TTC549 (cell line): ENCODE results near the gene GPATCH4.
A peak's percentile ranks its signal among the peaks of the same experiment; 100 is the strongest.
"Not testable (repeated sequence)": the region's sequence is repeated elsewhere in the genome, so short reads cannot be mapped to it uniquely, and the experiment has no call there.

Experiments used
- FAIRE-seq: peaks from 2 replicates; lab custom pipeline; 2012; peaks lifted over from hg19 to GRCh38; lab: Jason Lieb, UNC

Gene GPATCH4

GRCh38 chr1:156601122-156601830 lies at the start of gene GPATCH4:
Gene GPATCH4, minus strand, starts transcription at chr1:156601479.
- peak; percentile 90 for FAIRE-seq

- no peak for FAIRE-seq
These were observed 47.7 kb upstream of the GPATCH4 start for GRCh38 chr1:156648951-156649350.

DNA sequence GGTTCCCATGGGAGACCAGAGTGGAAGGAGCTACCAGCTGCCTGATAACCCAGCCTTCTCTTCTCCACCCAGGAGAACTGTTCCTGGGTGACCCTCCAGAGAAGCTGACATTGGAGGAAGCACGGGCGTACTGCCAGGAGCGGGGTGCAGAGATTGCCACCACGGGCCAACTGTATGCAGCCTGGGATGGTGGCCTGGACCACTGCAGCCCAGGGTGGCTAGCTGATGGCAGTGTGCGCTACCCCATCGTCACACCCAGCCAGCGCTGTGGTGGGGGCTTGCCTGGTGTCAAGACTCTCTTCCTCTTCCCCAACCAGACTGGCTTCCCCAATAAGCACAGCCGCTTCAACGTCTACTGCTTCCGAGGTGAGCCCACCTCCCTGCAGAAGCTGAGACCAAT lies 47.2 kb upstream of the GPATCH4 start:
- no peak for FAIRE-seq

DNA sequence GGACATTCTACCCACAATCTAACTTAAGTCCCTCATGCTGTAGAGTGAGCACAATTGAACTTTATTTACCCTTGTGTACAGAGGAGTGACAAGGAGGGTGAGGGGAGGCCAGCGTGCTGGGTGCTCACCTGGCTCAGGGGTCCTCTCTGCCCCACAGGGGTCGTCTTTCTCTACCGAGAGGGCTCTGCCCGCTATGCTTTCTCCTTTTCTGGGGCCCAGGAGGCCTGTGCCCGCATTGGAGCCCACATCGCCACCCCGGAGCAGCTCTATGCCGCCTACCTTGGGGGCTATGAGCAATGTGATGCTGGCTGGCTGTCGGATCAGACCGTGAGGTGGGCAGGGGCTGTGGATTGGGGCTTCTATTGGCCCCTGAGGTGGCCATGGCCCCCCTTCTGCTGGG lies 46.1 kb upstream of the GPATCH4 start:
- FAIRE-seq: no peak

GRCh38 chr1:156646738-156647211 lies 45.5 kb upstream of the GPATCH4 start:
- no peak for FAIRE-seq

DNA sequence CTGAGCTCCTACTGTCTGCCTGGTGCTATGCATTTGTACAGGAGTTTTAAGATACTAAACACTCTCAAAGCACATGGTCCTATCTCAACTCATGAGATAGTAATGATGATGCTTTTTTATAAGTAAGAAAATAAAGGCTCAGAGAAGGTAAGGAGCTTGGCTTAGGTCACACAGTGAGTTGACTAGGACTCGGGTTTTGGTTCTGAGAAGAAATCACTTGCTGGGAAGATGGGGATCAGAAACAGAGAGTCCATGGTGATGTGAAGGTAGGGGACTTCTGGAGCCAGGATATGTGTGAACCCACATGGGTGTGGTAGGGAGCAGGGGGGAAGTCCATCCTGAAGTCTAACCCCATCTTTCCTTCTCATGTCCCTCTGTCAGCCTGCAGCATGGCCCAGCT lies 44.4 kb upstream of the GPATCH4 start:
- no peak for FAIRE-seq

DNA sequence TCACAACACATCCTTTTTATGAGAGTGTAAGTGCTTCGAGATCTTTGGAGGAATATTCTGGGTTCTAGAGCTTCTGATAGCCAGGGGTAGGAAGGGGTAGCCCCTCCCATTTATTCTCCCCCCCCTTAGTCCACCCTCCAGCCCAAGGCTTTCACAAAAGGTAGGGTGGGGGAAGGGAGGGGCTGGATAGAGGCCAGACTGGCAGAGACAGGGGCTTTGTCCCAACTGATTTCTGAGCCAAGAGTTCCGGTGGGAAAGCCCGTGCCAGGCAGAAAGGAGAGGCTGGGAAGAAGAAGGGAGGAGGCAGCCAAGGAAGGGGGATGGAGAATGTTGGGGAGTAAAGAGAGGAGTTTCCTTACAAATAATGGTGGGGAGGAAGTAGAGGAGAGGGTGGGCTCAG lies 43.8 kb upstream of the GPATCH4 start:
- no peak for FAIRE-seq

GRCh38 chr1:156644640-156645039 lies 43.4 kb upstream of the GPATCH4 start:
- FAIRE-seq: no peak

GRCh38 chr1:156644146-156644545 lies 42.9 kb upstream of the GPATCH4 start:
- no peak for FAIRE-seq

DNA sequence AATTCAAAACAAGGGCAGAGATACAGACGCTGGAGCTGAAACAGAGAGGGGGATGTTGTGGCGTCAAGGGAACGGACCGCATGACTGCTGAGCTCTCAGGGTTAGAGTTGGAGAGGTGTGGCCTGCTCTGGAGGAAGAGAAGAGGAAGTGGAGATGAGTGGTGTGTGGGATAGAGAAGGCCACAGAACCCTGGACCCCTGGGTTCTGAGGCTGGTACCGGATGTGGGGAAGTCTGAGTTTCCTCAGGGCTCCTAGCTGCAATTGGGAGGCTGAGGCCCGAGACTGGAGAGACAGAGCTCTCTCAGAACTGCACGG lies 42.5 kb upstream of the GPATCH4 start:
- FAIRE-seq: no peak

DNA sequence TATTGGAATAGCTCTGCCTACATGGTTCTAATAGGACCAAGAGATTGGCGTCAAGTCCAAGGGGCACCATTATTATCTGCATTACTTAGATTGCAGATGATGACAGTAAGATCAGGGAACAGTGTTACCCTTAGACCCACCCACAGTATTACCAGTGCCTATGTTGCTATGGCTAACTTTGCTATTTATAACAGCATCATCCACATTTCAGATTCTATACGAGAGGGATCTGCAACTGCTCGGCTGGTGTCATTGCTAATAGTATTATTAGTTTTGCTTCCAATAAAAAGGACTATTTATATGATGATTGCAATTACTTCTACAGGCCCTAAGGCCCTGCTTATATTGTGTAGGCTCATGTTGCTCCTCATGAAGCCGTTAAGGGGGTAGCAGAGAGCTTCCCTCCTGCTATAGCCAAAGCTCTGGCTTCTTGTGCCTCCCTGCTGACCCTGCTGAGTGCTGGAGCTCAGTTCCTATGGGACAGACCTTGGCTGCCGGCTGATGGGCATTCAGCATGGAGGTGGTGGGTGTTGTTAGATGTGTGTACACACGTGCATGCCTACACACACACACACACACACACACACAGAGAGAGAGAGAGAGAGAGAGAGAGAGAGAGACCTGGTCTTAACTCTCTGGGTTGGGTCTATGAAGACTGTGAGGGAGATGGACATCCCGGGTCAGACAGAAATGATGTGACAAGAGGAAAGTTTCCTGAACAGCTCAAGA lies 41.9 kb upstream of the GPATCH4 start:
- no peak for FAIRE-seq

- no peak for FAIRE-seq
These were observed 41.2 kb upstream of the GPATCH4 start for GRCh38 chr1:156642265-156643048.

DNA sequence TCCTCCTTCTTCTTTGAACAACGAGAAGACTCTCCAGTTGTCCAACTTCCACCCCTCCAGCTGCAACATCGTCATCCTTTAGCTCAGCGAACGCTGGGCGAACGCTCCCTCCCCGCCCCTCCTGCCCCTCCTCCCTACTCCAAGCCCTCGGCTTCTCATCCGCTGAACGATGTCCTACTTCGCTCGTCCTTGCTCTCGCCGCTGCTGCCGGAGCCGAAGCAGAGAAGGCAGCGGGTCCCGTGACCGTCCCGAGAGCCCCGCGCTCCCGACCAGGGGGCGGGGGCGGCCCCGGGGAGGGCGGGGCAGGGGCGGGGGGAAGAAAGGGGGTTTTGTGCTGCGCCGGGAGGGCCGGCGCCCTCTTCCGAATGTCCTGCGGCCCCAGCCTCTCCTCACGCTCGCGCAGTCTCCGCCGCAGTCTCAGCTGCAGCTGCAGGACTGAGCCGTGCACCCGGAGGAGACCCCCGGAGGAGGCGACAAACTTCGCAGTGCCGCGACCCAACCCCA lies 40.5 kb upstream of the GPATCH4 start, which contains the start of gene BCAN:
Gene BCAN, plus strand, starts transcription at position 357 of the 504 bp plus-strand sequence. CDS start 3,938 bp downstream, outside the sequence.
- FAIRE-seq: no peak

GRCh38 chr1:156640842-156641706 lies 39.8 kb upstream of the GPATCH4 start:
- FAIRE-seq: no peak

- FAIRE-seq: no peak
These were observed 38.4 kb upstream of the GPATCH4 start for GRCh38 chr1:156639601-156640101.

- FAIRE-seq: no peak
These were observed 37.1 kb upstream of the GPATCH4 start for GRCh38 chr1:156638189-156638985.

DNA sequence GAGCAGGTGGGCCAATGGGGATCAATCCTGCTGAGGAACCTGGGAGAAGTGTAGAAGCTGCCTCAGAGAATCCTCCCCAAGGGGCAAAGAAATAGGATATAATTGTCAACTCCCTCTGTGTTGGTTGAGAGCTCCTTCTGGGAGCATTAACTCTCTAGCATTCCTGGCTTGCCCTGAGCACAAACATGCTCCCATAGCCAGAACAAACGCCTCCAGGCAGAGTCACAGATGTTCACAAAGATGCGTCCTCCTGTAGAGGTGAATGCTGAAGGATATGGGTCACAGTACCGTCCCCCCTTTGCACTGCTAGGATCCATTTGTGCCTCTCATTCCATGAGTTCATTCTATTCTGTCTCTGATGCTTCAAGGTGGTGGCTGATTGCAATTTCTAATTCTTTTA lies 31.1 kb upstream of the GPATCH4 start:
- no peak for FAIRE-seq

- FAIRE-seq: not testable (repeated sequence)
These were observed 29.9 kb upstream of the GPATCH4 start for GRCh38 chr1:156631152-156631551.

GRCh38 chr1:156629823-156630449 lies 28.7 kb upstream of the GPATCH4 start:
- no peak for FAIRE-seq

GRCh38 chr1:156627313-156627880 lies 26.1 kb upstream of the GPATCH4 start:
- FAIRE-seq: peak; percentile 88
